ENCODE results near the gene ITGB8. TPM values are rescaled to one million over a fixed set of nuclear protein-coding genes. Genes with fewer than 3 reads are reported as not detected.
A peak's percentile ranks its signal among the peaks of the same experiment; 100 is the strongest.
"Not testable (repeated sequence)": the region's sequence is repeated elsewhere in the genome, so short reads cannot be mapped to it uniquely, and the experiment has no call there.

Gene ITGB8
- total RNA-seq, 4 donors from 2014 or later, result 3.9 to 70.2 (median 16.5) TPM

DNA sequence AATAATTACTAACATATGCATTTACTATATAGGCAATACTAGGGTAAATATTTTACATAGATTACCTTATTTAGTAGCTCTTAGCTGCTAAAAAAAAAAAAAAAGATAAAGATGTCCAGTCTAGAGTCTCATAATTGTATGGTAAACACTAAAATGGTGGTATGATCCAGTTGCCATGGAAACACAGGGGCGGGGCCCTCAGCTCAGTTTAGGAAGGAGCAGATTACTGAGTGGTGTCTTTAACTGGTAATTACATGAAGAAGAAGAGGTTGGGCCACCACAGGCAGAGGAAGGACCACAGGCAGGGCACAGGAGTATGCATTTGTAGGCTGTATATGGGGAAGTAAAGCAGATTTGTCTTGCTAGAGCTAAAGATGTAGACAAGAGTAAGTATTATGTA is 43.7 kb downstream of the ITGB8 start:
- no peak for ATAC-seq (ENCODE audit: low FRiP score)
- TF ChIP-seq, protein P1, sequence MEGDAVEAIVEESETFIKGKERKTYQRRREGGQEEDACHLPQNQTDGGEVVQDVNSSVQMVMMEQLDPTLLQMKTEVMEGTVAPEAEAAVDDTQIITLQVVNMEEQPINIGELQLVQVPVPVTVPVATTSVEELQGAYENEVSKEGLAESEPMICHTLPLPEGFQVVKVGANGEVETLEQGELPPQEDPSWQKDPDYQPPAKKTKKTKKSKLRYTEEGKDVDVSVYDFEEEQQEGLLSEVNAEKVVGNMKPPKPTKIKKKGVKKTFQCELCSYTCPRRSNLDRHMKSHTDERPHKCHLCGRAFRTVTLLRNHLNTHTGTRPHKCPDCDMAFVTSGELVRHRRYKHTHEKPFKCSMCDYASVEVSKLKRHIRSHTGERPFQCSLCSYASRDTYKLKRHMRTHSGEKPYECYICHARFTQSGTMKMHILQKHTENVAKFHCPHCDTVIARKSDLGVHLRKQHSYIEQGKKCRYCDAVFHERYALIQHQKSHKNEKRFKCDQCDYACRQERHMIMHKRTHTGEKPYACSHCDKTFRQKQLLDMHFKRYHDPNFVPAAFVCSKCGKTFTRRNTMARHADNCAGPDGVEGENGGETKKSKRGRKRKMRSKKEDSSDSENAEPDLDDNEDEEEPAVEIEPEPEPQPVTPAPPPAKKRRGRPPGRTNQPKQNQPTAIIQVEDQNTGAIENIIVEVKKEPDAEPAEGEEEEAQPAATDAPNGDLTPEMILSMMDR (IDR thresholded peaks at IDR 0.05), result no peak

DNA sequence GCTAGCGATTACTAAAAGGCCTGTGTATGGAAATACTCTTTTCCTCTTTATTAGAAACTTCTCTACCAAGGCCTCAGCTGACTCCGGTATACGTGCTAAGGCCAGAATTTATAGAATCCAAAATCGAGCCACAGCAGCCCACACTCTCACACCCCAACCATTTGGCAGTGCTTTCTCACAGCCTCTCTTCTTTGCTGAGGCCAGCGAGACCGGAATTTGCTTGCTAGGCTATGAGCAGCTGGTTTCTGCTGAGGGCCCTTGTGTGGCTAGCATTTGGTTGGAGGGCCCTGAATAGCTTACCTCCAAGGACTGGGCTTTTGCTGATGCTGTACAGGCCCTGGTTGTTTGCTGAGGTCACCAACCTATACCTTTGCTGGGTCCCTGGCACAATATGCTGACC is 46.1 kb downstream of the ITGB8 start:
- no peak for DNase-seq (ENCODE audit: low spot score)
- TF ChIP-seq, protein P1 (IDR thresholded peaks at IDR 0.05), result no peak
- peak; percentile 44 for ATAC-seq (ENCODE audit: low FRiP score)

More for the DNA sequence above, 43.7 kb downstream of the ITGB8 start:
- DNase-seq (ENCODE audit: low spot score), result no peak

DNA sequence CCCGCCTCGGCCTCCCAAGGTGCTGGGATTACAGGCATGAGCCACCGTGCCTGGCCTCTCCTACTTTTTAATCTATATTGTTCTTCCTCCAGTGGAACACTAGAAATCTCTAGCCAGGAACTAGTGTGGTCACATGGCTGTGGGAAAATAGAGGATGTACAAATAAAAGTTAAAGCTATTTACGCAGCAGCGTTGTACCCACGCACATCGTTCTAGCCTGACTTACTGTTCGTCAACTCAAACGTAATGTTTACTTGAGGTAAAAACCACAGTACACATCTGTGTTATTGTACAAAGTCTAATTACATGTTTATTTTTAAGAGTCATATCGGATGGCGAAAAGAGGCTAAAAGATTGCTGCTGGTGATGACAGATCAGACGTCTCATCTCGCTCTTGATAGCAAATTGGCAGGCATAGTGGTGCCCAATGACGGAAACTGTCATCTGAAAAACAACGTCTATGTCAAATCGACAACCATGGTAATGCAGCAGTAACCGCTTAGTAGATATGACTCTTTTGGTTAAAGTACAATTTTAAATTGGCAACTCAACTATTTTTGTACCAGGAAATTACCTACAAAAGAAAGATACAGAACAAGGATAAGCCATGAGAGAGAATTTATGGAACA is 50.8 kb downstream of the ITGB8 start:
- TF ChIP-seq, protein P1 (IDR thresholded peaks at IDR 0.05), result no peak

DNA sequence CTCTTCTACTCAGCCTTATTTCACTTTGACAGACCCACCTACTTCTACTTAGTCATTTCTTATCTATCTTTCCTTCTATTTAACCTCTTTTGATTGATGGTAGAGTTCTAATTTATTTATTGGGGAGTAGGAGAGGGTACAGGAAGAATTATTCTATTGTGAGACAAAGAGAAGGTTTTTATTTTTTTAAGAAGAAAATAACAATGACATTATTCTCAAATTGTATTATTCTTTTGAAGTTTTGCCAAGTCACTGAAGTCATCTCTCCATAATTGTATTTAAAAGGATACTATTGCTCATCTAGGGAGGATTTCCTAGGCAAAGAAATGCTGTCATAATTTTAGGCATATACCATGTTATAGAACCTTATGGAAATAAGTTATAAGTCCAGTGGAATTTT is 52.7 kb downstream of the ITGB8 start:
- ATAC-seq (ENCODE audit: low FRiP score), result no peak

More for the DNA sequence above, 50.8 kb downstream of the ITGB8 start:
- DNase-seq (ENCODE audit: low spot score), result no peak
- ATAC-seq (ENCODE audit: low FRiP score), result no peak

DNA sequence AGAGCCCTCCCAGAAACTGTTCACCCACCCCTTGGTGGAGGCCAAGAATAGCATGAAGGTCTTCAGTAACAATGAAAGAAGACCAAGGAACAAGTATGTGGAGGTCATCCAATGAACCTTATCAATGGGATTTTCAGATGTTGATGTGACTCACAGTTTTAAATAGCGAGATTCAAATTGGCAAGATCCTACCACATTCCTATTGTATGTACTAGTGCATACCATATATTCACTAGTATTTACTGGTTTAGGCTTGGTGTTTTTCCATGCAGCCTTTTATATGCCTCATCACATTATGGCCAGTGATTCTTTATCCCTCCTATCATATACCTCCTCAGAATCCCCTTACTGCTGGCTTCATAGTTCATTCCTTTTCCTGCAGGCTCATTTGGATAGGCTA is 54.4 kb downstream of the ITGB8 start:
- TF ChIP-seq, protein P1 (IDR thresholded peaks at IDR 0.05), result no peak
- DNase-seq (ENCODE audit: low spot score) (no peak), ATAC-seq (ENCODE audit: low FRiP score) (peak; percentile 25)

More for the DNA sequence above, 52.7 kb downstream of the ITGB8 start:
- no peak for DNase-seq (ENCODE audit: low spot score)
- TF ChIP-seq, protein P1 (IDR thresholded peaks at IDR 0.05), result no peak

DNA sequence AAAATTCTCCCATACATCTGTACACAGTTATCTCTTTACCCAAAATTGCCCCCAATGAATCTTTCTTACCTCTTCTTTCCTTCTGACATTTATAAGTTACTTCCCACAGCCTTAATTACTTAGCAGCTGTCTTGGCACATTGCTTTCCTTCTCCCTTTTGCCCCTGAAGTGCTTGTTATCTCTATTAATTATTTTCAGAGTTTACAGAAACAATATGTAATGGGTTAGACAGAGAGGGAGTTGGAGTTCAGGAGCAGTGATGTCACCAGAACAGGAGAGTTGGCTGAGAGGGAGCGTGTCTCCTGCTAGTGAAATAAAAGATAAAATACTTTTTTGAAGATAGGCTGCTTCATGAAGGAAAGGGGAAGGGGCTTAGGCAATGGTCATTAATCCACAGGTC is 57.4 kb downstream of the ITGB8 start:
- TF ChIP-seq, protein P1 (IDR thresholded peaks at IDR 0.05), result no peak
- ATAC-seq (ENCODE audit: low FRiP score), result no peak

DNA sequence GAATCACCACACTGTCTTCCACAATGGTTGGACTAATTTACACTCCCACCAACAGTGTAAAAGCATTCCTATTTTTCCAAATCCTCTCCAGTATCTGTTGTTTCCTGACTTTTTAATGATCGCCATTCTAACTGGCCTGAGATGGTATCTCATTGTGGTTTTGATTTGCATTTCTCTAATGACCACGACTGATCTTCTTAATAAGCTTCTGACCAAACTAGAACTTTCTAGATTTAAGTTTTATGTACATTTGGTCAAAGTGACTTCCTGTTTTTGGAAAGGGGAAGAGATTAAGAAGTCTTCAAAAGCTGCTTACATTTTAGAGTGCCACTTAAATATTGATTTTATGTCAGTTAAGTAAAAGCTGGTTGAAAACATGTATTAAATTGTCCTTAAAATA is 58.5 kb downstream of the ITGB8 start:
- not testable (repeated sequence) for DNase-seq (ENCODE audit: low spot score); ATAC-seq (ENCODE audit: low FRiP score)

More for the DNA sequence above, 57.4 kb downstream of the ITGB8 start:
- no peak for DNase-seq (ENCODE audit: low spot score)
